Hepatocyte (in vitro differentiated cells): Measurements from ENCODE around the gene HELZ2.

Experiments
- CTCF ChIP-seq: fragments of 200-600 bp; sonication (generic); IDR thresholded peaks from 2 replicates; pipeline ENCODE4 v1.5.1; 2016; ENCODE audit warnings: antibody characterized with exemption, mild to moderate bottlenecking; ENCODE audit not compliant: poor library complexity
- EZH2 ChIP-seq: fragments of 200-600 bp; sonication (generic); IDR thresholded peaks from 2 replicates; pipeline ENCODE4 v1.6.1; 2016; ENCODE audit warnings: antibody characterized with exemption, mild to moderate bottlenecking, borderline replicate concordance

GRCh38 chr20:63534427-63534830 lies 39.6 kb downstream of the HELZ2 start:
- TF ChIP-seq CTCF (no peak), EZH2 (no peak)
